Measurements from ENCODE around the gene ZFAND6. TPM values are rescaled to one million over a fixed set of nuclear protein-coding genes. Genes with fewer than 3 reads are reported as not detected.
"Not testable (repeated sequence)": the region's sequence is repeated elsewhere in the genome, so short reads cannot be mapped to it uniquely, and the experiment has no call there.

Gene ZFAND6
- total and polyA plus RNA-seq, 4 donors, result 47.6 to 102 (median 82.4) TPM

DNA sequence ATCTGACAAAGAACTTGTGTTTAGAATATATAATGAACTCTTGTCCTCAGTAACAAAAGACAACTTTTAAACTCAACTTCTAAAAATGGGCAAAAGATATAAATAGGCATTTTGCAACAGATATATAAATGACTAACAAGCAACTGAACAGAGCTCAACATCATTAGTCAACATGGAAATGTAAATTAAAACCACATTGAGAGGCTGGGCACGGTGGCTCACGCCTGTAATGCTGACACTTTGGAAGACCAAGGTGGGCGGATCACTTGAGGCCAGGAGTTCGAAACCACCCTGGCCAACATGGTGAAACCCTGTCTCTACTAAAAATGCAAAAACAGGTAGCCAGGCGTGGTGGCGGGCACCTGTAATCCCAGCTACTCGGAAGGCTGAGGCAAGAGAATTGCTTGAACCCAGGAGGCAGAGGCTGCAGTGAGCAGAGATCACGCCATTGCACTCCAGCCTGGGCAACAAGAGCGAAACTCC lies 48.4 kb upstream of the ZFAND6 start:
- not testable (repeated sequence) for H3K4me3 ChIP-seq (ENCODE audit: low read depth in 1 of 3, low read length in 3 of 3); DNase-seq (ENCODE audit: low spot score)
- WGBS, result 90% methylated on average over 9 of the region's 9 CpGs

DNA sequence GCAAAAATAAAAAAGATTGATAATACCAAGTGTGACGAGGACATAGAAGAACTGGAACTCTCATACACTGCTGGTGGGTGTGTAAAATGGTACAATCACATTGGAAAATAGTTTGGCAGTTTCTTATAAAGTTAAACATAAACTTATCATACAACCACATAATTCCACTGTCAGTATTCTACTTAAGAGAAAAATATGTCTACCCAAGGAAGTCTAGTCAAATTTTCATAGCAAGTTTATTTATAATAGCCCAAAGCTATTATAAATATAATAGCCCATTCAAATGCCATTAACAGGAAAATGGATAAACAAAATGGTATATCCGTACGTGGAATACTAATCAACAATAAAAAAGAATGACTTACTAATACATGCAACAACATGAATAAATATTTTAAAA lies 47.9 kb upstream of the ZFAND6 start:
- no peak for DNase-seq (ENCODE audit: low spot score)

More for the DNA sequence above, 48.4 kb upstream of the ZFAND6 start:
- H3K27me3 ChIP-seq (ENCODE audit: control insufficient read depth in 4 of 4, insufficient read depth in 4 of 4, low read length in 3 of 4); H3K36me3 ChIP-seq (ENCODE audit: control insufficient read depth in 4 of 4, insufficient read depth in 3 of 4, low read depth in 1 of 4, low read length in 3 of 4); H3K4me1 ChIP-seq (ENCODE audit: control insufficient read depth in 4 of 4, insufficient read depth in 4 of 4, low read length in 3 of 4); H3K9ac ChIP-seq (ENCODE audit: low read depth in 1 of 2, low read length in 2 of 2); H3K9me3 ChIP-seq (ENCODE audit: control insufficient read depth in 4 of 4, low read length in 3 of 4); H3K27ac ChIP-seq (ENCODE audit: low read depth in 1 of 2, low read length in 2 of 2): not testable (repeated sequence)

More for the DNA sequence above, 47.9 kb upstream of the ZFAND6 start:
- no peak overlapping the region for H3K4me3 ChIP-seq (ENCODE audit: low read depth in 1 of 3, low read length in 3 of 3)
- no peaks in the 10 kb centered on the region for H3K4me1 ChIP-seq (ENCODE audit: control insufficient read depth in 4 of 4, insufficient read depth in 4 of 4, low read length in 3 of 4)
- H3K9me3 ChIP-seq (ENCODE audit: control insufficient read depth in 4 of 4, low read length in 3 of 4), result no peaks in the 10 kb centered on the region
- H3K36me3 ChIP-seq (ENCODE audit: control insufficient read depth in 4 of 4, insufficient read depth in 3 of 4, low read depth in 1 of 4, low read length in 3 of 4), result no peaks in the 10 kb centered on the region
- no peak overlapping the region for H3K27ac ChIP-seq (ENCODE audit: low read depth in 1 of 2, low read length in 2 of 2)
- 85% methylated on average over 3 of the region's 3 CpGs for WGBS
- H3K27me3 ChIP-seq (ENCODE audit: control insufficient read depth in 4 of 4, insufficient read depth in 4 of 4, low read length in 3 of 4), result no peaks in the 10 kb centered on the region
- no peak overlapping the region for H3K9ac ChIP-seq (ENCODE audit: low read depth in 1 of 2, low read length in 2 of 2)
- TF ChIP-seq HNF4A (conservative IDR thresholded peaks at IDR 0.05) (no peak), SP1 (IDR thresholded peaks at IDR 0.05) (no peak), TAF1 (conservative IDR thresholded peaks at IDR 0.05) (no peak), RXRA (IDR thresholded peaks at IDR 0.05) (no peak), FOXA1 (IDR thresholded peaks at IDR 0.05) (no peak), FOXA2 (IDR thresholded peaks at IDR 0.05) (no peak), HNF4G (IDR thresholded peaks at IDR 0.05) (no peak), RAD21 (IDR thresholded peaks at IDR 0.05) (no peak), YY1 (IDR thresholded peaks at IDR 0.05) (no peak), NR2F2 (IDR thresholded peaks at IDR 0.05) (no peak), EGR1 (IDR thresholded peaks at IDR 0.05; ENCODE audit: low read depth in 2 of 2) (no peak)
- TF ChIP-seq, protein P1, sequence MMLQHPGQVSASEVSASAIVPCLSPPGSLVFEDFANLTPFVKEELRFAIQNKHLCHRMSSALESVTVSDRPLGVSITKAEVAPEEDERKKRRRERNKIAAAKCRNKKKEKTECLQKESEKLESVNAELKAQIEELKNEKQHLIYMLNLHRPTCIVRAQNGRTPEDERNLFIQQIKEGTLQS (IDR thresholded peaks at IDR 0.05), result no peak
- TF ChIP-seq, protein P2, sequence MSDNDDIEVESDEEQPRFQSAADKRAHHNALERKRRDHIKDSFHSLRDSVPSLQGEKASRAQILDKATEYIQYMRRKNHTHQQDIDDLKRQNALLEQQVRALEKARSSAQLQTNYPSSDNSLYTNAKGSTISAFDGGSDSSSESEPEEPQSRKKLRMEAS (IDR thresholded peaks at IDR 0.05), result no peak
- TF ChIP-seq, protein P3, sequence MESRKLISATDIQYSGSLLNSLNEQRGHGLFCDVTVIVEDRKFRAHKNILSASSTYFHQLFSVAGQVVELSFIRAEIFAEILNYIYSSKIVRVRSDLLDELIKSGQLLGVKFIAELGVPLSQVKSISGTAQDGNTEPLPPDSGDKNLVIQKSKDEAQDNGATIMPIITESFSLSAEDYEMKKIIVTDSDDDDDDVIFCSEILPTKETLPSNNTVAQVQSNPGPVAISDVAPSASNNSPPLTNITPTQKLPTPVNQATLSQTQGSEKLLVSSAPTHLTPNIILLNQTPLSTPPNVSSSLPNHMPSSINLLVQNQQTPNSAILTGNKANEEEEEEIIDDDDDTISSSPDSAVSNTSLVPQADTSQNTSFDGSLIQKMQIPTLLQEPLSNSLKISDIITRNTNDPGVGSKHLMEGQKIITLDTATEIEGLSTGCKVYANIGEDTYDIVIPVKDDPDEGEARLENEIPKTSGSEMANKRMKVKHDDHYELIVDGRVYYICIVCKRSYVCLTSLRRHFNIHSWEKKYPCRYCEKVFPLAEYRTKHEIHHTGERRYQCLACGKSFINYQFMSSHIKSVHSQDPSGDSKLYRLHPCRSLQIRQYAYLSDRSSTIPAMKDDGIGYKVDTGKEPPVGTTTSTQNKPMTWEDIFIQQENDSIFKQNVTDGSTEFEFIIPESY (IDR thresholded peaks at IDR 0.05), result no peak
- TF ChIP-seq, protein P4, sequence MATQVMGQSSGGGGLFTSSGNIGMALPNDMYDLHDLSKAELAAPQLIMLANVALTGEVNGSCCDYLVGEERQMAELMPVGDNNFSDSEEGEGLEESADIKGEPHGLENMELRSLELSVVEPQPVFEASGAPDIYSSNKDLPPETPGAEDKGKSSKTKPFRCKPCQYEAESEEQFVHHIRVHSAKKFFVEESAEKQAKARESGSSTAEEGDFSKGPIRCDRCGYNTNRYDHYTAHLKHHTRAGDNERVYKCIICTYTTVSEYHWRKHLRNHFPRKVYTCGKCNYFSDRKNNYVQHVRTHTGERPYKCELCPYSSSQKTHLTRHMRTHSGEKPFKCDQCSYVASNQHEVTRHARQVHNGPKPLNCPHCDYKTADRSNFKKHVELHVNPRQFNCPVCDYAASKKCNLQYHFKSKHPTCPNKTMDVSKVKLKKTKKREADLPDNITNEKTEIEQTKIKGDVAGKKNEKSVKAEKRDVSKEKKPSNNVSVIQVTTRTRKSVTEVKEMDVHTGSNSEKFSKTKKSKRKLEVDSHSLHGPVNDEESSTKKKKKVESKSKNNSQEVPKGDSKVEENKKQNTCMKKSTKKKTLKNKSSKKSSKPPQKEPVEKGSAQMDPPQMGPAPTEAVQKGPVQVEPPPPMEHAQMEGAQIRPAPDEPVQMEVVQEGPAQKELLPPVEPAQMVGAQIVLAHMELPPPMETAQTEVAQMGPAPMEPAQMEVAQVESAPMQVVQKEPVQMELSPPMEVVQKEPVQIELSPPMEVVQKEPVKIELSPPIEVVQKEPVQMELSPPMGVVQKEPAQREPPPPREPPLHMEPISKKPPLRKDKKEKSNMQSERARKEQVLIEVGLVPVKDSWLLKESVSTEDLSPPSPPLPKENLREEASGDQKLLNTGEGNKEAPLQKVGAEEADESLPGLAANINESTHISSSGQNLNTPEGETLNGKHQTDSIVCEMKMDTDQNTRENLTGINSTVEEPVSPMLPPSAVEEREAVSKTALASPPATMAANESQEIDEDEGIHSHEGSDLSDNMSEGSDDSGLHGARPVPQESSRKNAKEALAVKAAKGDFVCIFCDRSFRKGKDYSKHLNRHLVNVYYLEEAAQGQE (IDR thresholded peaks at IDR 0.05), result no peak

All from liver (tissue), 9 donors.